Right cardiac atrium (tissue), 5 donors: ENCODE data around the gene RGS12. TPM values are rescaled to one million over a fixed set of nuclear protein-coding genes. Genes with fewer than 3 reads are reported as not detected.

Experiments used
- ATAC-seq, 2 donors: fragments of 200-7000 bp; cut with Tn5 transposase; one replicate each; pipeline versions ENCODE4 v1.8.0 to v1.9.1; 2020; ENCODE audit warnings: moderate library complexity in 2 of 2, mild to moderate bottlenecking in 1 of 2
- DNase-seq, 3 donors: peaks; one replicate each; pipeline ENCODE4 v3.0.0-alpha.2; 2020
- H3K27ac ChIP-seq: one replicate; pipeline ENCODE4 v1.5.1; 2013; ENCODE audit warnings: mild to moderate bottlenecking, low read length, control low read depth, moderate library complexity
- H3K27me3 ChIP-seq: one replicate; pipeline ENCODE4 v1.6.1; 2013; ENCODE audit not compliant: control insufficient read depth, insufficient read depth
- H3K4me1 ChIP-seq: one replicate; pipeline ENCODE4 v1.6.1; 2013; ENCODE audit warnings: low read length; ENCODE audit not compliant: control insufficient read depth, insufficient read depth
- H3K4me3 ChIP-seq: one replicate; pipeline ENCODE4 v1.5.1; 2013; ENCODE audit warnings: low read length, control low read depth
- H3K9me3 ChIP-seq: one replicate; pipeline ENCODE4 v1.6.1; 2013; ENCODE audit warnings: low read length; ENCODE audit not compliant: control insufficient read depth
- WGBS: extraction: QIAGEN DNeasy Blood & Tissue Kit; methylation state at CpG from one replicate; pipeline ENCODE4 v1.1.7; 2013; 5-methylcytosine and 5-hydroxymethylcytosine counted together
- intact Hi-C, 4 donors: fragments of 100-400 bp; cut with DNase I; formaldehyde crosslinking; loops; one replicate each; pipeline versions ENCODE4 v1.11.0 to v1.14.0; 2022 to 2023
- polyA plus RNA-seq: library from polyadenylated mRNA; stranded (reverse); fragments of 200-250 nt; gene quantifications from one replicate; pipeline ENCODE4 v1.2.3, GENCODE V29; 2013
- total RNA-seq, 4 donors: library from RNA; stranded (reverse); fragmentation: NEBNext Ultra II Directional; extraction: Animal tissue kit (Norgen Biotek cat#: 25700); gene quantifications; one replicate each; pipeline ENCODE4 v1.2.1, GENCODE V29; 2021
- donor health status: healthy with polysubstance abuse.
- donor health status: DM: no; HTN: yes; CAD: no.
- donor health status: DM: no; HTN: no; CAD: no.
- donor health status: DM: no; HTN: yes; CAD: no; lungs with severe emphysema.
- donor health status: DM: yes; HTN: yes; CAD: no.

RGS12 gene
- total and polyA plus RNA-seq, 5 donors: 11.6 to 20.8 (median 15.1) TPM

- Histone ChIP-seq H3K9me3 (no peaks in the 10 kb centered on the region), H3K4me3 (no peak overlapping the region), H3K27ac (no peak overlapping the region), H3K4me1 (no peaks in the 10 kb centered on the region), H3K27me3 (no peaks in the 10 kb centered on the region)
- WGBS: 76% methylated on average over 38 of the region's 38 CpGs
- peak in 1 of 3 donors; percentile 67 for DNase-seq
- intact Hi-C loops: no loop called here
- peak in 1 of 2 donors; percentile 17 for ATAC-seq
Measured at GRCh38 chr4:3285558-3286334, 7.1 kb upstream of the RGS12 start.

- ATAC-seq (no peak), DNase-seq (peak in 1 of 3 donors; percentile 38)
- intact Hi-C loops: no loop called here
- no peak overlapping the region for H3K27ac ChIP-seq
- no peak overlapping the region for H3K4me3 ChIP-seq
- H3K9me3 ChIP-seq: no peaks in the 10 kb centered on the region
- H3K4me1 ChIP-seq: no peaks in the 10 kb centered on the region
- no peaks in the 10 kb centered on the region for H3K27me3 ChIP-seq
- 77% methylated on average over 32 of the region's 32 CpGs for WGBS
Measured at GRCh38 chr4:3286335-3287175, 6.3 kb upstream of the RGS12 start.

- H3K4me1 ChIP-seq: no peaks in the 10 kb centered on the region
- H3K4me3 ChIP-seq: no peak overlapping the region
- H3K27ac ChIP-seq: no peak overlapping the region
- ATAC-seq (no peak), DNase-seq (no peak)
- H3K9me3 ChIP-seq: no peaks in the 10 kb centered on the region
- WGBS: 47% methylated on average over 14 of the region's 14 CpGs
- intact Hi-C loops: no loop called here
- H3K27me3 ChIP-seq: no peaks in the 10 kb centered on the region
Measured at GRCh38 chr4:3287271-3287971, 5.4 kb upstream of the RGS12 start.

- no peak overlapping the region for H3K4me3 ChIP-seq
- ATAC-seq: no peak
- no peaks in the 10 kb centered on the region for H3K27me3 ChIP-seq
- no peaks in the 10 kb centered on the region for H3K4me1 ChIP-seq
- WGBS: 70% methylated on average over 24 of the region's 24 CpGs
- DNase-seq: no peak
- intact Hi-C loops: no loop called here
- no peak overlapping the region for H3K27ac ChIP-seq
- no peaks in the 10 kb centered on the region for H3K9me3 ChIP-seq
Measured at GRCh38 chr4:3287972-3288570, 4.8 kb upstream of the RGS12 start.

- intact Hi-C loops: no loop called here
- 70% methylated on average over 11 of the region's 11 CpGs for WGBS
- no peaks in the 10 kb centered on the region for H3K9me3 ChIP-seq
- H3K27ac ChIP-seq: no peak overlapping the region
- no peaks in the 10 kb centered on the region for H3K4me1 ChIP-seq
- ATAC-seq (no peak), DNase-seq (no peak)
- no peaks in the 10 kb centered on the region for H3K27me3 ChIP-seq
- no peak overlapping the region for H3K4me3 ChIP-seq
Measured at GRCh38 chr4:3288571-3289094, 4.2 kb upstream of the RGS12 start.

GRCh38 chr4:3290476-3290875 is 2.3 kb upstream of the RGS12 start:
- 96% methylated on average over 11 of the region's 11 CpGs for WGBS
- DNase-seq (no peak), ATAC-seq (no peak)
- Histone ChIP-seq H3K27ac (no peak overlapping the region), H3K4me1 (no peaks in the 10 kb centered on the region), H3K27me3 (no peaks in the 10 kb centered on the region), H3K4me3 (no peak overlapping the region), H3K9me3 (no peaks in the 10 kb centered on the region)
- intact Hi-C loops: no loop called here

GRCh38 chr4:3290889-3291321 is 1.9 kb upstream of the RGS12 start:
- no peak for ATAC-seq
- Histone ChIP-seq H3K9me3 (no peaks in the 10 kb centered on the region), H3K27me3 (no peaks in the 10 kb centered on the region), H3K27ac (no peak overlapping the region), H3K4me1 (no peaks in the 10 kb centered on the region), H3K4me3 (no peak overlapping the region)
- DNase-seq: no peak
- intact Hi-C loops: no loop called here
- 95% methylated on average over 9 of the region's 9 CpGs for WGBS

- Histone ChIP-seq H3K4me1 (no peaks in the 10 kb centered on the region), H3K4me3 (peak overlapping the region; percentile 70), H3K9me3 (no peaks in the 10 kb centered on the region), H3K27me3 (no peaks in the 10 kb centered on the region), H3K27ac (peak overlapping the region; percentile 77)
- DNase-seq: peak in 1 of 3 donors; percentile 72
- 38% methylated on average over 24 of the region's 24 CpGs for WGBS
- intact Hi-C loops: no loop called here
- ATAC-seq: peak in 1 of 2 donors; percentile 0
Measured at GRCh38 chr4:3291411-3291968, 1.3 kb upstream of the RGS12 start.

GRCh38 chr4:3291969-3292570 is 751 bp upstream of the RGS12 start:
- peak; percentile 75 to 89 (median 88) for DNase-seq
- intact Hi-C loops: no loop called here
- no peaks in the 10 kb centered on the region for H3K4me1 ChIP-seq
- peak overlapping the region; percentile 77 for H3K27ac ChIP-seq
- under 1% methylated on average over 60 of the region's 60 CpGs for WGBS
- H3K9me3 ChIP-seq: no peaks in the 10 kb centered on the region
- peak overlapping the region; percentile 70 for H3K4me3 ChIP-seq
- ATAC-seq: peak; percentile 75 to 78
- H3K27me3 ChIP-seq: no peaks in the 10 kb centered on the region
